IPS-18c (cell line): ENCODE results near the gene SRGAP1.

Experiments
- H3K4me3 ChIP-seq: 2 replicates; pipeline ENCODE4 v1.7.0; 2013; ENCODE audit warnings: low read depth, mild to moderate bottlenecking, low read length, moderate library complexity; ENCODE audit not compliant: insufficient read depth
- H3K9me3 ChIP-seq: one replicate; pipeline ENCODE4 v1.6.1; 2013; ENCODE audit warnings: mild to moderate bottlenecking, low read length, moderate library complexity; ENCODE audit not compliant: control insufficient read depth, insufficient read depth

The SRGAP1 gene

DNA sequence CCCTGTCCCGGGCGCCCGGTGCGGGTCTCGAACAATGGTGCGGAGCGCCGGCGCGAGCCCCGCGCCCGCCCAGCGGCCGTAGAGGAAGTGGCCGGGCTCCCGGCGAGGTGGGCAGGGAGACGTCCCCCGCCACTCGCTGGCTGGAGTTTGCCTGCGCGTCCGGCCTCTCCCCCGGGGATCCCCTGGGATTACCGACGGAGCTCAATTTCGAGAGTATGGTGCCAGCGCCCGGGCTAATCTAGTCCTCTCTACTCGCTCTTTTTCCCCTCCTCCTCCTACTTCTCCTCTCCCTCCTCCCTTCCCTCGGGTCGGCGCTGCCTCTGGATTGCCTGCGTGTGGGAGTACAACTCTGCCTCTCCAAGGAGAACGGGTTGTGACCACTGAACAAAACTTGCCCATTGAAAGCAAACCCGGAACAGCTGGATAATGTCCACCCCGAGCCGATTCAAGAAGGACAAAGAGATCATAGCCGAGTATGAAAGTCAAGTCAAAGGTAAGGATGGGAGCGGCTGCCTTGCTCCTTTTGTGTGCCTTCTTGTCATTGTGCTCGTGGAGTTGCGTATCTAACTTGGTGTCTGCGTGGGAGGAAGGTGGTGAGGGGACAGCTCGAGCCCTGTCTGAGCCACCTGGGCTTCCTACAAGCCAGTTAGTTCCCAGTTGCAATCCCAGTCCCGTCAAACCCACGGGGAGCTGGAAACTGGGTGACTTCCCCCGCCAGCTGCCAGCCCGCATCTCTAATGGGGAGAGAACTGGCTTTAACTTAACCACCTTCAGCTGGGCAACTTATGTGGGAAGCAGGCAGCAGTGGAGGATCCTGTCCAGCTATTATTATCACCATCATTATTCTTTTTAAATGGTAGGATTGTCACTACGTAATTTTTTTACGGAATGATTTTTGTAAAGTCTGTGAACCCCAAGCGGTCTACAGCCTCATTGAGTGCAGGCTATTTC, at the start of gene SRGAP1:
TSS of gene SRGAP1 (plus strand) at position 310 of the 951 bp plus-strand sequence. CDS start at position 427, 117 bp downstream.
- H3K9me3 ChIP-seq: no peaks in the 10 kb centered on the region
- peak within 1 kb of the TSS; percentile 91 for H3K4me3 ChIP-seq

DNA sequence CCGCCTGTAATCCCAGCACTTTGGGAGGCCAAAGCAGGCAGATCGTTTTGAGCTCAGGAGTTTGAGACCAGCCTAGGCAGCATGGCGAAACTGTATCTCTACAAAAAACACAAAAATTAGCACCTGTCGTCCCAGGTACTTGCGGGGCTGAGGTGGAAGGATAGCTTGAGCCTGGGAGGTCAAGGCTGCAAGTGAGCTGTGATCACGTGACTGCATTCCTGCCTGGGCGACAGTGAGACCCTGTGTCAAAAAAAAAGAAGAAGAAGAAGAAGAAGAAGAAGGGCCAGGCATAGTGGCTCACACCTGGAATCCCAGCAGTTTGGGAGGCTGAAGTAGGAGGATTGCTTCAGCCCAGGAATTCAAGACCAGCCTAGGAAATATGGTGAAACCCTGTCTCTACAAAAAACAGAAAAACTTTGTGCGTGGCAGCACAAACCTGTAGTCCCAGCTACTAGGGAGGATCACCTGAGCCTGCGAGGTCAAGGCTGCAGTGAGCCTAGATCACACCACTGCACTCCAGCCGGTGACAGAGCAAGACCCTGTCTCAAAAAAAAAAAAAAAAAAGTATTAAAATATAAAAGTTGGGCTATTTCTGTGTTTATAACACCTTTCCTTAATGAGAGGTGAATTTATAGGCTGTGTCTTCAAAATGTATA, 49.3 kb upstream of the SRGAP1 start:
- H3K4me3 ChIP-seq: no peak overlapping the region
- no peaks in the 10 kb centered on the region for H3K9me3 ChIP-seq

GRCh38 chr12:63795944-63796343, 48.6 kb upstream of the SRGAP1 start:
- Histone ChIP-seq H3K4me3 (no peak overlapping the region), H3K9me3 (no peaks in the 10 kb centered on the region)

- no peak overlapping the region for H3K4me3 ChIP-seq
- no peaks in the 10 kb centered on the region for H3K9me3 ChIP-seq
Measured at GRCh38 chr12:63802012-63802608, 42.4 kb upstream of the SRGAP1 start.

GRCh38 chr12:63804746-63805145, 39.8 kb upstream of the SRGAP1 start:
- Histone ChIP-seq H3K4me3 (no peak overlapping the region), H3K9me3 (no peaks in the 10 kb centered on the region)

DNA sequence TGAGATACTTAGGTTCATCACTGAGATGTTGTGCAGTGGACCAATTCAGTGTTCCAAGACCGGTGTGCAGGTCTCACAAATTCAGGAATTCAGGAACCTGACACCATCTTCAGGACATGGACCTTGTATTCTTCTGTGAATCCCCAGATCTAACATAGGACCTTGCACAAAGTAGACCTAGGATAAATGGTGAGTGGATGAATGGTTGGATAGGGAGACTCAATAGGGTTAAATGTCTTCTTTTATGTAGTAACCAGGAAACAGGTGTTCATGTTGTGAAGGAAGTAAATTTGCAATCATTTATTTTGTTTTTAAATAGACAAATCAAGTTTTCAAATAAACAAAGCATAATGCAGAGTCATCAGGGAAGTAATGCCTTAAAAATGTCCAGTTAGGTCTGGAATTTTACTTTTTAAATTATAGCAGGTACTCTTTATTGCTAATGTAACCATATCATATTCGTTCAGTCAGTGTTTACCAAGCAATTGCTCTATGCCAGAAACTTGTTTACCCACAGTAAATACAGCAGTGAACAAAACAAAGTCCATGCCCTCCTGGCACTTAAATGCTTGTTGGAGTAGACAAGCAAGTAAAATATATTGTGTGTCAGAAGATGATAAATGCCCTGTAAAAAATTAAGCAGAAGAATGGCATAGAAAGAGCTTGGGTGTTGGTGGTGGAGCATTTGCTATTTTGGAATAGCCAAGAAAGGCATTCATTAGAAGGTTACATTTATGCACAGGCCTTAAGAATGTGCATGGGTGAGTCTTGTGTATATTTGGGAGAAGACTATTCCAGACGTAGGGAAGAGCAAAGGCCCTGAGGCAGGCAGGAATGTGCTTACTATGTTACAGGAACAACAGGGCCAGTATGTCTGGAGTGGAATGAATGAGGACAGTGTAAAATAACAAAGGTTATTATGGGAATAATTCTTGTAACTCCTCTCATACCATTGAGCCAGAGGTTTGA, 38.5 kb upstream of the SRGAP1 start:
- H3K9me3 ChIP-seq: no peaks in the 10 kb centered on the region
- no peak overlapping the region for H3K4me3 ChIP-seq

DNA sequence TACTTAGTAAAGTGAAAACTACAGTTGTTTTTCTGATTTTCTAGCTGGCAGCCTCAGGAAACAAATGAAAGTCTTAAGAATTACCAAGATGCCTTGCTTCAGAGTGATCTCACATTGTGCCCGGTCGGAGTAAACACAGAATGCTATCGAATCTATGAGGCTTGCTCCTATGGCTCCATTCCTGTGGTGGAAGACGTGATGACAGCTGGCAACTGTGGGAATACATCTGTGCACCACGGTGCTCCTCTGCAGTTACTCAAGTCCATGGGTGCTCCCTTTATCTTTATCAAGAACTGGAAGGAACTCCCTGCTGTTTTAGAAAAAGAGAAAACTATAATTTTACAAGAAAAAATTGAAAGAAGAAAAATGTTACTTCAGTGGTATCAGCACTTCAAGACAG, 35.9 kb upstream of the SRGAP1 start:
- no peak overlapping the region for H3K4me3 ChIP-seq
- no peaks in the 10 kb centered on the region for H3K9me3 ChIP-seq

GRCh38 chr12:63809566-63809965, 34.9 kb upstream of the SRGAP1 start:
- H3K4me3 ChIP-seq: no peak overlapping the region
- no peaks in the 10 kb centered on the region for H3K9me3 ChIP-seq

GRCh38 chr12:63811334-63811733, 33.2 kb upstream of the SRGAP1 start:
- Histone ChIP-seq H3K4me3 (no peak overlapping the region), H3K9me3 (no peaks in the 10 kb centered on the region)

DNA sequence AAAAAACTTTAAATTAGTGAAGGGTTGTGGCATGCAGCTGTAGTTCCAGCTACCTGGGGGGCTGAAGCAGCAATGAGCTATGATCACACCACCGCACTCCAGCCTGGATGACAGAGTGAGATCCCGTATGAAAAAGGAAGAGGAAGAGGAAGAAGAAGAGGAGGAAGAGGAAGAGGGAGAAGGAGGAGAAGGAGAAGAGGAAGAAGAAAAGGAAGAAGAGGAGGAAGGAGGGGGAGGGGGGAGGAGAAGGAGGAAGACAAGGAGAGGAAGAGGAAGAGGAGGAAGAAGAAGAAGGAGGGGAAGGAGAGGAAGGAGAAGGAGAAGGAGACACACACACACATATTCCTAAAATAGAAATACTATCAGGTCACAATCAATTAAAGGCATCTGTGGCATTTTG, 32.7 kb upstream of the SRGAP1 start:
- Histone ChIP-seq H3K4me3 (no peak overlapping the region), H3K9me3 (no peaks in the 10 kb centered on the region)

DNA sequence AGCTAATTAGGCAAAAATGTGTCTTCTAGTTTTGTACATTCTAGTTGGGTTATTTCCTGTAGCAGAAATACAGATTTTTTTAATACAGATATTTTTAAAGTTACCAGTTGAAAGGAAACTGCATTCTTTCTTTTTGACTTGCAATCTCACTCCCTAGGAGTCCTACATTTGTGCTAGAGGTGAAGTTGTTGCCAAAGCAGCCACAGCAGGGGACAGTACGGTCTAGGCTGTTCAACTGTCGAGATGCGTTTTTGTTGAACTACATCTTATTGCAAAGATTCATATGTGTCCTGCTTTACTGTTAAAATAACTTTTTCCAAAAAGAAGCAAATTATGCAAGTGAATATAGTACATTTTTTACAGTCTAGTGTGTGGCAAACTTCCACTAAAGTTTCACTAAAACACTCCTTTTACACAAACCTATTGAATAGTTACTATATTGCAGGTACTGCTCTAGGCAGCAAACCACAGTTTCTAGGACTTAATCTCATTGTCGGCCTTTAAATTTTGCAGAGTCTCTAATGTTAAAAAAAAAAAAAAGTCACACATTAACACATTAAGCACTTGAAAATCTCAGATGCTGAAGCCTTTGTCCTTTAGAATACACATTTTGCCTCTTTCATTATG, 30.2 kb upstream of the SRGAP1 start:
- no peak overlapping the region for H3K4me3 ChIP-seq
- no peaks in the 10 kb centered on the region for H3K9me3 ChIP-seq

DNA sequence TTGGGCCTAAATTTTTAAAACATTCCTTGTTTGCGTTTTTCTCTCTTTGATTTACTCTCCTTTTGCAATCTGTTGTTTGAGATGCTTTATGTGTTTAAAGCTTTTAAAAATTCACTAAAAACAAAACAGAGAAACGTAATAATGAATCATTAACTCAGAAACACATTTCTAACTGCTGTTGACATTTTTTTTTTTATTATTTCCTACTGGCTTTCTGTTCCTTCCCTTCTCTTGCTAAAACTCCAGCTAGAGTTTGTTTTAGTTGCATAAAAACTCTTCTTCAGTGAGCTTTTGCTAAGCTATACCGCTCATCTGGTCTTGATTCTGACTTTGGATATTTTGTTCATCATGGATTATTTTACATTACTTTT, 29.0 kb upstream of the SRGAP1 start:
- H3K9me3 ChIP-seq: no peaks in the 10 kb centered on the region
- H3K4me3 ChIP-seq: no peak overlapping the region

DNA sequence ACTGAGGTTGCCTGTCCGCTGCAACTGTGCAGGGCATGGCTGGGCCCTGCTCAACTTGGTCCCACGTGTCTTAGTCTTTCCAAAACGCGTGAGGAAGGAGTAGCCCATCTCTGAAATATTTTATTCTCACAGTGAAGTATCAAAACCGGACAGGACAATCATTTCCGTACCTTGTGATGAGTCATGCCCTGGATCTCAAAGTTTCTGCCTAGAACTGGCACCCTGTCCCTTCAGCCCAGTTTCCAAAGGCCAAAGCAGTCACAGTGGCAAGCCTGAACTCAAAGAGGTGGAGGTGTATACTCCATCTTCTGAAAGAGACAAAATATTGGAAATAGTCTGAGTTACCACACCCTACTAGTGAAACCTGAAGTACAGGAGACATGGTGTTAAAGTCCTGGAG, 28.5 kb upstream of the SRGAP1 start:
- Histone ChIP-seq H3K4me3 (no peak overlapping the region), H3K9me3 (peaks cover 2% of the 10 kb centered on the region)

GRCh38 chr12:63820427-63820826, 24.1 kb upstream of the SRGAP1 start:
- Histone ChIP-seq H3K4me3 (no peak overlapping the region), H3K9me3 (peaks cover 2% of the 10 kb centered on the region)

DNA sequence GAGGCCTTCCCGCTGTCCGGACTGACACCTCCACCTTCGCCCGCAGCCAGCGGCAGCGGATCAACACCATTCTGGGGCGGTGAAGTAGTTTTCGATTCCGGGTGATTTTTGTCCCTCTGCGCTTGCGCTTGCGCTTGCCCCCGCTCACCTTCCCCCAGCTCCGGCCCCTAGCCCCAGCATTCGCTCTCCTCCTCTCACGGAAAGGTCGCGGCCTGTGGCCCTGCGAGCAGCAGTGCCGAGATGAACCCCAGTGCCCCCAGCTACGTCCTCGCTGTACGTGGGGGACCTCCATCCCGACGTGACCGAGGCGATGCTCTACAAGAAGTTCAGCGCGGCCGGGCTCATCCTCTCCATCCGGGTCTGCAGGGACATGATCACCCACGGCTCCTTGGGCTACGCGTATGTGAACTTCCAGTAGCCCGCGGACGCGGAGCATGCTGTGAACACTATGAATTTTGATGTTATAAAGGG, 22.7 kb upstream of the SRGAP1 start:
- peaks cover 2% of the 10 kb centered on the region for H3K9me3 ChIP-seq
- no peak overlapping the region for H3K4me3 ChIP-seq

GRCh38 chr12:63822352-63822751, 22.1 kb upstream of the SRGAP1 start:
- peaks cover 2% of the 10 kb centered on the region for H3K9me3 ChIP-seq
- no peak overlapping the region for H3K4me3 ChIP-seq
